DMS79 treated with DMSO at 0.1 percent for 48 hours (cell line): Measurements from ENCODE around the gene FXYD3.

ENCODE experiments used
- DNase-seq: peaks from one replicate; lab custom pipeline; 2025; lab: John Stamatoyannopoulos, UW

Gene FXYD3

DNA sequence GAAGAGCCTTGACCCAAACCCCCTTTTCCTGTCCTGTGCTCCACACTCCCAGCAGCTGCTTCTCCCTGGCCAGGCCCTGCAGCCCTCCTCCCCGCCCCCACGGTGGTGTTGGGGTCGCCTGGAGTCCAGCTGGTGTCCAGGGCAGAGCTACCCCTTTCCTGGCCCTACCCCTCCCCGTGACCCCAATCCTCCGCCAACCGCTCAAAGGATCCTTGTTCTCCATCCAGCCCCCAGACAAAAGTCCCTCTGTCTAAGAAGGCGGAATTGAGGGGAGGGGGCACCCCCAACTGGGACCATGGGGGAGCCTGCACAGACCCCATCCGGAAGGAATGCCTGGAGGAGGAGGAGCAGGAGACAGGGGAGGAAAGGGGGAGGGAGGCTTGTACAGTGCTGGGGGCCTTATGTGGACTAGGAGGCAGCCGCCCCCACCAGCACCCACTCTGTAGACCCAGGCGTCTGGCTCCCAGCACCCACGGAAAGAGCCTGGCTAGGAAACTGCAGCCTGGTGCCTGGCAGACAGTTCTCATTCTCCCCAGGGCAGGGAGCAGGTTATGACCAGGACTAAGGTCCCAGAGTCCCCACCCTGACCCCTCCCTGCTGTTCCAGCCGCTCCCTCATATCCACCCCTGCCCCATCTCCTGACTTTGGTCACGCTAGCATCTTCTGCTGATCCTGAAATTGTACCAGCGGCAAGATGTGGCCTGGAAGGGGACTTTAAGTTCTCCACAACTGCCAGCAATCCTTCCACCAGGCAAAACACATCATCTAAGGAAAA lies at the start of gene FXYD3:
TSS of gene FXYD3 (plus strand) at position 647 of the 775 bp plus-strand sequence. CDS start 3,554 bp downstream, outside the sequence.
- DNase-seq, result no peak

GRCh38 chr19:35066121-35066520 lies 49.5 kb upstream of the FXYD3 start:
- DNase-seq, result no peak

- DNase-seq, result peak; percentile 37
Measured at GRCh38 chr19:35066691-35067563, 48.7 kb upstream of the FXYD3 start.

- DNase-seq, result no peak
Measured at GRCh38 chr19:35068941-35069634, 46.5 kb upstream of the FXYD3 start.

- no peak for DNase-seq
Measured at GRCh38 chr19:35069696-35070095, 45.9 kb upstream of the FXYD3 start.

DNA sequence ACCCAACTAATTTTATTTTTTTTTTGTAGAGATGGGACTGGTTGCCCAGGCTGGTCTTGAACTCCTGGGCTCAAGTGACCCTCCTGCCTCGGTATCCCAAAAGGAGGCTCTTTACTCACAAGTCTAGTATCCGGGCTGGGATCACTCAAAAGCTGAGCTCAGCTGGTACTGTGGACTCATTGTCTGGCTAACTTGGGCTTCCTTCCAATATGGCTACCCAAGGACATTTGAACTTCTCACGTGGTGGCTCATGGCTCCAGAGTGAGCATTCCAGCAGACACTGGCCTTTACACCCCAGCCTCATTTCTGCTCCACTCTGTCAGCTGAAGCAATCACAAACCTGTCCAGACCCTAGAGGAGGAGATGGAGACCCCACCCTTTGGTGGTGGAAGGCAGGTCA lies 45.2 kb upstream of the FXYD3 start:
- DNase-seq, result no peak

DNA sequence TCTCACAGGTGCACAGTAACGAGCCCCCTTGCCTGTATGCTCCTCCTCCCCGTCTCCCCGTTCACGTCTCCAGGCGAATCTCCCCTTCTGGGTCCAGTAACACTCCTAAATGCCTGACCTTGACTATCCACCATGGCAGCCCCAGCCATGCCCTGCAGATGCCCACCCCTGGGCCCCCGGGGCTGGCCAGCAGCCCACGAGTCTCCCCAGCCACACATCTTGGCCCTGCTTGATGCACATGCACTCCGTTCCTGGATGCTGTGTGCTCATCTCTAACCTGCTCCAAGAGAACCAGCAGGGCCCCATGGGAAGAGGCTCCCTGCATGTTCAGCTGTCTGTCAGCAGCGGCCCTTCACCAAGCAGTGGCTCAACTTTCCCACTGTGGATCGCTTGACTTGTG lies 42.1 kb upstream of the FXYD3 start:
- DNase-seq, result no peak

DNA sequence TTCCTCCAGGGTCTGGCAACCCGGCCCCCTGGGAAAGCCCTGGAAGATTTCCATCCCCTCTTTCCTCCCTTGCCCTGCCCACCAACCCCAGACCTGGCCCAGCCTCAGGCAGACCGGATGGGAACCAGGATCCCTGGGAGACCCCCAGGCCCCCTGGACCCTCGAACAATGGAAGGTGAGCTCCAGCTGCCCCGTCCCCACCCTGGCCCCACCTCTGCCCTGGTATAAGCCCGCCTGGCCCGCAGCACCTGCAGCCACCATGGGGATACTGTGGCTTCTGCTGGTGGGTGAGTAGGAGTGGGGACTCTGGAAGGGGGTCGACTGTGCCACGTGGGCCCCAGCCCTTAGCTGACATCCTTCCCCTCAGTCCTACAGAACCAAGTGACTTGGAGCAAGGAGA lies 41.7 kb upstream of the FXYD3 start:
- no peak for DNase-seq

DNA sequence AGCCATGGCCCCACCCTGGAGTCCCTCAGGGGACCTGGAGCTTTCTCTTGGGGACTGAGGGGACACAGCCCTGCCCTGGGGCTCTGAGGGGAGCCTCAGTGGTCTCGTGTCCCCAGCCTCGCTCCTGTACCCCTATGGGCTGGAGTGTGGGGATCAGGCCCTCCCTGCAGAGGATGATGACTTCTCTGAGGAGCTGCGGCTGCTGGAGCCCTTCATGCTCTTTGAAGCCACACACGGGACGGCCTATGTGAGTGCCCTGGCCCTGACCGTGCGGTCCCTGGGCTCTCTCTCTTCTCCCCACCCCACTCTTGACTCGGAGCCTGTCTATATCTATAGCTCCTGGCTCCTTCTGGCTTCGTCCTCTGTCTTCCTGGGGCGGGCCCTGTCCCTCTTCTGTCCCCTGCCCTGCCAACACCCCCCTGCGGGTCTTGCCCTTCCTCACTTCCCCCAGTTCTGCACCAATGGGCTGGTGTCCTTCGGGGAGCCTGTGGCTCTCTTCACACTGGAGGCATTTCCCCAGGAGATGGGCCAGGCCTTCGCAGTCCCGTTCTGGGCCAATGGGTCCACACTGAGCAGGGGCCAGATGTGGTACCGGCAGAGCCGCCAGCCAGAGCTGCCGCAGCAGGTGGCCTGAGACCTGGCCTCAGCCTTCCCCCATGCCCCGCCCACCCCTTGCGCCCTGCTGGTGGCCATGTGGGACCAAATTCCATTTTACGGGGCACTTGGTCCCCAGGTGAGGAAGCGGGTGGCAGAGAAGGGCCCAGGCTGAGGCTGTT lies 41.0 kb upstream of the FXYD3 start:
- DNase-seq, result no peak

GRCh38 chr19:35075202-35076025 lies 40.2 kb upstream of the FXYD3 start:
- DNase-seq, result no peak

DNA sequence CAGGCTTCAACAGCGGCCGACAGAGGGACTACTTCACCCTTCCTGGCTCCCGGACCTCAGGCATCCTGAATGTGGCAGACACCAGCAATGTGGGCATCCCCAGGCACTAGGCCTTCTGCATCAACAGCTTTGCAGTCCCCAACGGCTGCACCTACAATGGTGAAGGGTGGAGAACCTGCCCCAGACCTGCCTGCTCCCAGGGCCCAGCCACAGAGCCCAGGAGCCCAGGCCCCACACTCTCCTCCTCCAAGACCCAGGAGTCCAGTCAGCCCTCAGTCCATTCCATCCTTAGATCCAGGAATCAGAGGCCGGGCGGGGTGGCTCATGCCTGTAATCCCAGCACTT lies 39.6 kb upstream of the FXYD3 start:
- DNase-seq, result no peak

GRCh38 chr19:35076657-35077056 lies 39.0 kb upstream of the FXYD3 start:
- DNase-seq, result no peak

DNA sequence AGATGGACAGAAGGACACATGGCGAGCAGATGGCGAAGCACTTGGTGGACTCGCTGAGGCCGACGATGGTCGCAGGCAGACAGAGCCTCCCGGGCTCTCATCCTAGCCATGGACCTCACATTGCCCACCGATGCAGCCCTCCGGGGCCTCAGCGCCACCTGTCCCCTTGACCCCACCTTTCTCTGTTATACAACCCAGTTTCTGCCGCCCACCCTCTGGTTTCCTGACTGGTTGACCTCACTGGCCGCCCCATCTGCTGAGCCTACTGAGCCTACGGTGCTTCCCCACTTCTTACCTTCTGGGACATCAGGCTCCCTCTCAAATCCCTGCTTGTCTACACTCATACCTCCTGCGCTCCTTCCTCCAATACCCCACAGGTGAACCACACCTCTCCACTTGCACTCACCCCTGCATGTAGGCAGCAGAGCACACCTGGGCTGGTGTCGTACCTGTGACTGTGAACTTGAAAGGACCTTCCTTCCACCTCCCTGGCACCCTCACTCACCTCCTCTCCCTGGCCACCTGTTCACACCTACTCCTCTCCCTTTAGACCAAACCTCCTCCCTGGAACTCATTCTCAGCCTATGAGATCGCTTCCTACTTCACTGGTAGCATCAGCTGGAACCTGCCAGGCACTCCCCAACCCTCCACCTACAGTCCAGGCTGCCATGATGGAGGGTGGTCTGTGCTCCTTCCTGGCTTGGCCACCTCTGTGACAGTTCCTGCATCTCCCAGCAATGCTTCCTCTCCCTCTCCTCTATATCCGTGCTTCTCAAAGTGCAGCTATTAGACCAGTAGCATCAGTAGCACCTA lies 38.0 kb upstream of the FXYD3 start:
- no peak for DNase-seq

- no peak for DNase-seq
Measured at GRCh38 chr19:35079826-35080225, 35.8 kb upstream of the FXYD3 start.

DNA sequence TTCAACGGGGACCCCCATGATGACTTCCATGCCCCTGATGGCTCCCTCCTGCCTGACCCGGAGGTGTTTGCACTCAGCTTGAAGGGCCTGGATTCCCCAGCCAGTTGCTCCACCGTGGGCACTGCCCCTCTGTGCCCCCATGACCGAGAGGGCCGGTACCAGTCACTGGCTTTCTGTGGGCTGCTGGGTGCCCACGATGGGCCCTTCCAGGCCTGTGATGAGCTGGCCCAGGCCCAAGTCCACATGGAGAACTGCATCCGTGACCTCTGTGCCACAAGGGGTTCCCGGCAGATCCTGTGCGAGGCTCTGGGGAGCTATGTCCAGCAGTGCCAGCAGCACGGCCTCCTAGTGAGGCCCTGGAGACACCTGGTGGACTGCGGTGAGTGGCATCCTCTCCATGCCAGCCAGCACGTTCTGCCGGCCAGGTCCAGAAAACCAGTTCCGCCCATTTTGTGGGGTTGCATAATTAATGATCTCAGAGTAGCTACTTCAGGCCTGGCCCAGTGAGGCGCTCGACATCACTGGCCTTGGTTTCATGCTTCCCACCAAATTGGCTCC lies 34.9 kb upstream of the FXYD3 start:
- DNase-seq, result no peak

- DNase-seq, result no peak
Measured at GRCh38 chr19:35081201-35081600, 34.4 kb upstream of the FXYD3 start.

GRCh38 chr19:35083691-35084508 lies 31.7 kb upstream of the FXYD3 start:
- no peak for DNase-seq

DNA sequence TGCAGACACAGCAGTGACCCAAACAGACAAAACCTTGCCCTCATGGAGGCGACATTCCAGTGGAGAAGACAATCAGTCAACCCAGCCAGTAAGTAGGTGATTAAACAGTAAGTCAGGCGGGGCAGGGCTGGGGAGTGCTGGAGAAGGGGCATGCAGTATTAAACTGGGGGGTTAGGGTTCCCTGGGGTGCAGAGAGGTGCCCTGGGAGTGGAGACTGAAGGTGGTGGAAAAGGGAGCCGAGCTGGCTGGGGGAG lies 31.2 kb upstream of the FXYD3 start:
- no peak for DNase-seq

GRCh38 chr19:35085947-35086346 lies 29.7 kb upstream of the FXYD3 start:
- no peak for DNase-seq
